Hepatocyte (in vitro differentiated cells): ENCODE results near the gene PLA2G4D.

Source experiments
- EZH2phosphoT487 ChIP-seq: fragments of 200-600 bp; sonication (generic); IDR thresholded peaks from one replicate; pipeline ENCODE4 v1.6.1; 2018; ENCODE audit warnings: antibody characterized with exemption, mild to moderate bottlenecking, low read depth, moderate library complexity; ENCODE audit not compliant: unreplicated experiment, severe bottlenecking
- TF ChIP-seq, protein P1 (sequence below): fragments of 200-600 bp; sonication (generic); IDR thresholded peaks from 2 replicates; pipeline ENCODE4 v1.5.1; 2016; ENCODE audit warnings: antibody characterized with exemption, mild to moderate bottlenecking; ENCODE audit not compliant: poor library complexity

DNA sequence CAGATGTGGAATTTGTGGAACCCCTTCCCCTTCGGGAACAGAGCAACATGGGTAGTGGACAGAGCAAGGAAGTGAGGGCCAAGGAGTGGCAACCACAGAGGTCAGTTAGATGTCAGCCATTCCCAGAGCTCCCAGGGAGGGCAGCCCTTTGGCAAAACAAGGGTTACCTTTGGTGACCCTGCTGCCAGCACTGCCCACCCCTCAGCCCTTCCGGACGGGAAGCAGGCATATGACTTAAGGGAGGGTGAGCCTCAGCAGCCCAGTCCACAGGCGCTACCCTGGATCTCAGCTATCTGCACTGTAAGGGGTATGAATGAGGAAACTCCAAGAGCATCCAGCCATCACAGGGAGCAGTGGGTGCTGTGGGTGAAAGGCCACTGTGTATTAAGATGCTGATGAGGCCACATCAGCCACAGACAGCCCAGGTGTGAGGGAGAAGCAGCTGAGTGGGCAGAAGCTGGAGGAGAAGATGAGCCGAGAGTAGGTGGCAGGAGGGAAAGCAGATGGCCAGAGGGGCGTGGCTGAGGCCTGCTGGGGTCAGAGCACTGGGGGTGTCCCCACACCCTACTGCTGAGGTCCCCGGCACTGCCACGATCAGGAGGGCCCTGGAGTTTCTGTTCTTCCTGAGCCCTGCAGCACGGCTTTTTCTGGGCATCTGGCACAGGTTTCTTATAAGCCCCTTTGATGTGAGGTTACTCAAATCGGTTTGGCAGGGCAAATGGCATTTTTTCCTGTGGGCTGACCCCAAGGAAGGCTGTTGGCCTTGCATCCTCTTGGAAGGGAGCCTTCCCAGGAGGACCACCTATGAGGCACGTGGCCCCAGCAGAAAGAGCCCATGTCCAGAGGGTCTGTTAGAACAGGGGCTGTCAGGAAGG, 6.2 kb downstream of the PLA2G4D start:
- TF ChIP-seq, protein P1, sequence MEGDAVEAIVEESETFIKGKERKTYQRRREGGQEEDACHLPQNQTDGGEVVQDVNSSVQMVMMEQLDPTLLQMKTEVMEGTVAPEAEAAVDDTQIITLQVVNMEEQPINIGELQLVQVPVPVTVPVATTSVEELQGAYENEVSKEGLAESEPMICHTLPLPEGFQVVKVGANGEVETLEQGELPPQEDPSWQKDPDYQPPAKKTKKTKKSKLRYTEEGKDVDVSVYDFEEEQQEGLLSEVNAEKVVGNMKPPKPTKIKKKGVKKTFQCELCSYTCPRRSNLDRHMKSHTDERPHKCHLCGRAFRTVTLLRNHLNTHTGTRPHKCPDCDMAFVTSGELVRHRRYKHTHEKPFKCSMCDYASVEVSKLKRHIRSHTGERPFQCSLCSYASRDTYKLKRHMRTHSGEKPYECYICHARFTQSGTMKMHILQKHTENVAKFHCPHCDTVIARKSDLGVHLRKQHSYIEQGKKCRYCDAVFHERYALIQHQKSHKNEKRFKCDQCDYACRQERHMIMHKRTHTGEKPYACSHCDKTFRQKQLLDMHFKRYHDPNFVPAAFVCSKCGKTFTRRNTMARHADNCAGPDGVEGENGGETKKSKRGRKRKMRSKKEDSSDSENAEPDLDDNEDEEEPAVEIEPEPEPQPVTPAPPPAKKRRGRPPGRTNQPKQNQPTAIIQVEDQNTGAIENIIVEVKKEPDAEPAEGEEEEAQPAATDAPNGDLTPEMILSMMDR = no peak
- TF ChIP-seq EZH2phosphoT487 = no peak
